HG02571 (cell line): Measurements from ENCODE around the gene VAC14.

ENCODE experiments used
- ATAC-seq: cut with Tn5 transposase; IDR thresholded peaks from one replicate; pipeline ENCODE4 v1.9.1; 2021; ENCODE audit warnings: mild to moderate bottlenecking, moderate library complexity; ENCODE audit not compliant: unreplicated experiment

Gene VAC14

DNA sequence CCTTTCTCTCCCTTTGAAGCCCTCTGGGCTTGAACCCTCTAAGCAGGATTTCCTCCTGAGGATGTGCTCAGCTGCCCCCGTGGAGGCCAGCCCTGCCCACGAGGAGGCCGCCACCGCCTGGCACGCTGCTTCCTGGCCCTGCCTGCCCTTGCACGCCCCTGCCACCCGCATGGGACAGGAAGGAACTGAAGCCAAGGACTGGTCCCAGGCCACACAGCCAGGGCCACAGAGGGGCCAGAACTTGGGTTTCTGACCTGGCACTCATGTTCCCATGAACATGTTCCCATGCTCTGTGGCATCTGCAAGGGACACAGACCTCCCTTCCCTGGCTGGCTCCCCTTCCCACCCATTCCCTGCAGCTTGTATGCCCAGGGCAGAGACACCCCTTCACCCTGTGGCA, 91.0 kb downstream of the VAC14 start:
- ATAC-seq = no peak

DNA sequence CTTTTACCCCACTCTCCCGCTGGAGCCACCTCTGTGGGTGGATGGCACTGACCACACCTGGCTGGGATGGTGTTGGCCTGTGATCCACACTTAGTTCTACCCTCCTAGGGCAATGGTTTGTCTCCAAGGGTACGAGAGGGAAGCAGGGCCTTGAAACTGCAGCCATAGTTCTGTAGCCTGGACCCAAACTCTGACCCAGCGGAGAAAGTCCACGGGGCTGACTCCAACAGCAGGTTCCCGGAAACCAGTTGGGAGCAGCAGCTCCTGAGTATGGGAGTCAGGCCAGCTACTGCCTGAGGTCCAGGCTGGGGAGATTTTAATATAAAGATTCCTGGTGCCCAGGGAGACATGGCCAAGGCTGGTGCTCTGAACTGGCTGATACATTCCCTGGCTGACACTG, 91.5 kb downstream of the VAC14 start:
- ATAC-seq = no peak

DNA sequence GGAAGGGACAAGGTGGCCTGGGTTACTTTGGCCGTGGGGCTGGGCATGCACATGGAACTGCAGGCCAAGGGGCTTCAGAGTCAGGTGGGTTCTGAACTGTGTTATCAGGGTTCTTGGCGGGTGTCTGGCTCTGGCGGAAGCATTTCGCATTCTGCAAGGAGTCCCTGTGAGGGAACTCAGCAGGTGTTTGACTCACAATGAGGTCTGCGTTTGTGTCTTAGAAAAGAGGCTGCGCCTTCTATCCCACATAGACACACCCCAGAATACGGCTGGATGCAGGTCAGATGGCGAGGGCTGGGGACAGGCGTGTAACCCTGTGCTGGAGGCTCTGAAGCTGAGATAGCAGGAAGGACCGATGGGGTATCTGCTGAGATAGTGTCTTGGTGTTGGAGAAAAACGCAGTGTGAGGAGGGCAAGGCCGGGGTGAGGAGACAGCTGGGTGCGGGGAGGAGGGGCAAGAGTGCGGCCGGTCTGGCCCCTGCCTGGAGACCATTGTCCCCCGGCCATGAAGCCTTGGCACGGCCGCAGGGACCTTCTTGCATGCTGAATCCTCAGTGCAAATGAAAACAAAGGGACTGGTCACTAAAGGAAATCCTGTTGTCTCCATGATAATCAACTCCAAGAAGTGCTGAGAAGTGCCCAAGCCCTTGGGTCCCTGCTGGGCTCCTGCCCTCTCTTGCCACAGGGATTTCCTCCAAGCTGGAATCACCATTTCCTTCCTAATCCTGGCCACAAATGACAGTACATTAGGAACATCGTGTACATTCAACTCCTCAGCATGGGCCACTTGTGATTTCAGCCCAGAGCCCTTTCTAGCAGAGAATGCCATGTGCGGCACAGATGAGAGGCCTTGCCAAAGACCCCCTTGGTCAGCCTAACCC, 92.4 kb downstream of the VAC14 start:
- ATAC-seq = no peak

DNA sequence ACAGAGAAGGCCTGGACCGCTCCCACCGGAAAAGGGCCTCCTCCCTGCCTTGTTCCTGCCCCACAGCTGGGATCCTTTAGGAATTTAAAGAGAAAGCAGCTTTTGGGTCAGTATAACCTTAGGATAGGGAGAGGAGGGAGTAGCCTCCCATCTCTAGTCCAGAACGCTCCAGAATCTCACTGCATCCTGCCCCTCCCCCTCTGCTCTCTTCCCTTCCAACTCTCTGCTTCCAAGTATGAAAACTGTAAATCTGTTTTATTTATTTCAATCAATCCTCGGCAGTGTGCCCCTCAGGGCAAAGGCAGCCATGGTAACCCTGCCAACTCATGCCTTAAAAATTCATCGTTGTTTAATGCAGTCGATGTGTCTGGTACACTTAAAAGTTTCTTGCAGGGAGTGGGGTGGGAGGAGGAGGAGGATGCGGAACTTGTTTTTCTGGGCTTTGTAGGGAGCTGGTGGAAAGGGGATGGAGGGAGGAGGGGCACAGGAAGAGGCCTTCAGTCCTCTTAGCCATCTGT, 94.0 kb downstream of the VAC14 start:
- no peak for ATAC-seq

DNA sequence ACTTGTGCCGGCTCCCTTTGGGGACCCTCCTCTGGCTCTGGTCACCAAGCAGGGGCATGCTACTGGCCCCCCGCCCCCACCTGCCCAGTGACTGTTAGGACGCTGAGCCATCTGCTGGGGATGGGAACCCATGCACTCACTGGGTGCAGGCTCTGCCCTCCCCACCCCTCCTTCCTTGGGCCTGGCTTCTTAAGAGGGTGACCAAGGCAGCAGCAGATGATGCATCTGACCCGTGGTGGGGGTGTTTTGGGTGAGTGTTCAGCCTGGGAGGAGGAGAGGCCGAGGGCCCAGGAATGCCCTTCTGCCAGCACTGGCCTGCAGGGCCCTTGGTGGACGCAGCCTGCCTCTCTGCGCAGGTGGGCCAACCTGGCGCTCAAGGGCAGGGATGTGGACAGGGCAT, 95.9 kb downstream of the VAC14 start:
- no peak for ATAC-seq

DNA sequence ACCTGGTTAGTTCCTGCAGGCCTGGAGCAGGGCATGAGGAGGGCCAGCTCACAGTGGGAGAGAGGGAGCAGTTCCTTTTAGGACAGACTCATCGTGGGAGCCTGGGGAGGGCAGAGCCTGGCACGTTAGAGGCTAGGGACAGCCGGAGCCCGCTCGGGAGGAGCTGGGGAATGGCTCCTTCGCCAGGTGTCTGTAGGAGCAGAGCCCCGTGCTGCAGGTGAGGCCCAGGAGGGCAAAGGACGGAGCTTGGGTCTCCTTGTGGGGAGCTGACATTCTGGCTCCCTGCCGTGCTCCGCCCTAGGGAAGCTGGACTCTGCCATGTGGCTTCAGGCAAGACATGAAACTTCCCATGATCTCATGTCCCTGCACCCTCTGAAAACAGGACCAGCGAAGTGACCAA, 96.4 kb downstream of the VAC14 start:
- ATAC-seq = no peak

DNA sequence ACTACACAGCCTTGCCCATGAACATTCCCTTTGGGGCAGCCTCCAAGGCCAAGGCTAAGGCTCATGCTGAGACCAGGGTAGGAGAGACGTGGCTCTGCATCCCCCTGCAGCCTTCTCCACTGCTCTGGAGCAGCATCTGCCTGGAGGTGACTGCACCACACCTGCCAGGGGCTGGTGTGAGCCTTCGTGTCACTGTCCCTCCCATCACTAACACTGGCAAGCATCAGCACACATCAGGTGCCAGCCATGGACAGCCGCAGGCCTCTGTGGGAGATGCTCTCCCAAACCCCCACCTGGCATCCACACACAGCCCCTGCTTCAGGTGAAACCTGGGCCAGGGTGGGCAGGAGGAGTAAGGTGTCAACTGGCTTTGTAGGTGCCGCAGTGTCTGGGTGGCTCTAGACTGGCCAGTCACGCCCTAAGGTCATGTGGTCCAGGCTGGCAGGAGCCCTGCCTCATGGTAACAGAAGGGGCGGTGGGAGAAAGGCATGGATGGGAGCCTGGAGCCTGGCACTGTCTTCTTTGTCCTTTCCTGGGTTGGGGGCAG, 97.0 kb downstream of the VAC14 start:
- ATAC-seq = no peak

DNA sequence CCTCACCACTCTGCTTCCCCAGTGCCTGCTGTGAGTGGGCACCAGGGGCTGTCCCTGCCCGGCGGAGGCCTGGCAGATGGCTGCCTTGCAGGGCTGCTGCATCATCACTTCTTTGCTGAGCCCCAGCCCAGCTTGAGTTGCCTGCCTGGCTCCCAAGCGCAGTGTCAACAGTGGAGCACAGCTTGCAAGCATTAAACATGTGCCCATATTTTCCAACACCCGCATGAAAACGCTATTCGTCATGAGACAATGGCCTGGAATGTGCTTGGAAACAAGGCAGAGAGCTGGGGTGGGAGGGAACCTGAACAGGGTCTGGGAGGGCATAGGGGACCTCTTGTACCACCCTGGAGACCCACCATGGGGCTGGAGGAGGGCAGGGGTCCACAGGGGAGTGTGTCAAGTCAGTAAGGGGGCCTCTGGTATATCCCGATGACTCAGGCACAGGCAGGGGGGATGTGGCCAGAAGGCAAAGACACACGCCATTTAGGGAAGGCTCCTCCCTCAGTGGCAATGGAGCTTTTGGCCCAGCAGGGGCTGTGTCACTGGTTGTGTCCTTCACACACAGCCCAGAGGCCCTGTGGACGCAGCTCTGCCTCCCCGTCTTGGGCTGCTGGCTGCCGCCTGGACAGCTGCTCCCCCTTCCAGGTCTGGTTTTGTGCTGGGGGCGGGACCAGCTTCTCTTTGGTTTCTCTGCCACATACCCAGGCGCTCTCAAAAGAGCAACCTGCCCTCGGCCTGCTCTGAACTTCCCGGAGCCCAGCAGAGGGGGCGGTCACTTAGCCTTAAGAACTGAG, 97.7 kb downstream of the VAC14 start:
- ATAC-seq = no peak

DNA sequence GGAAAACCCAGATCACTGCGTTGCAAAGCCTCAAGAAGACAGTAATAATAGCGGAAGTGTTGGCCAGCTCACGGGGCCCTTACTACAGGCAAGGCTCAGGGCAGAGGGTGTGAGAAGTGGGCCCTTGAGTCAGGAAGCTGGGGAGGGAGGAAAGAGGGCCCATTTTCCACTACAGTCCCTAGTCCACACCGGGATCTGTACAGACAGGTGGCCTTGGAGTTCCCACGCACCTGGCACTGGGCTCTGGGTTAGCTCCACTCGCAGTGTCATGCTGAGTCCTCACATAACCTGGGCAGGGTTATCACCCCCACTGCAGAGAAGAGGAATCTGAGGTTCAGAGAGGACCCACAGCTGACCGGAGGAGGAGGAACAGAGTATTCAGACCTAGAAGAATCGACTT, 98.3 kb downstream of the VAC14 start:
- ATAC-seq = no peak

DNA sequence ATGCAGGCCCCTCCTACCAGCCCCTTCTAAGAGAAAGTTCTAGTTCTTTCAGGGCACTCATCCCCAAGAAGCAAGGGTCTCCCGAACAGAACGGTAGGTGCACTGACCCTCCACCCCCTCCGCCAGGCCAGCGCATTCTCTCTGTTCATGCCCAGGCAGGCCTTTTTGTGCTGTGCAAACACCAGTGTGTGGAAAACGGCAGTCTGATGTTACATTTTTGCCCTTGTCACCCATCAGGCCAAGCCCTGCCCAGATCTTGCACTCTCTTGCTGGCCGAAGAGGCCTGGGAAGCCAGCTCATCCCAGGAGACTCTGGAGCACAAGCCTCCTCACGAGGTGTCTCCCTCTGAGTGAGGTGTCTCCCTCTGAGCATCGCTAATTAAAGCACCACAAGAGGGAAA, 99.0 kb downstream of the VAC14 start:
- ATAC-seq = no peak

DNA sequence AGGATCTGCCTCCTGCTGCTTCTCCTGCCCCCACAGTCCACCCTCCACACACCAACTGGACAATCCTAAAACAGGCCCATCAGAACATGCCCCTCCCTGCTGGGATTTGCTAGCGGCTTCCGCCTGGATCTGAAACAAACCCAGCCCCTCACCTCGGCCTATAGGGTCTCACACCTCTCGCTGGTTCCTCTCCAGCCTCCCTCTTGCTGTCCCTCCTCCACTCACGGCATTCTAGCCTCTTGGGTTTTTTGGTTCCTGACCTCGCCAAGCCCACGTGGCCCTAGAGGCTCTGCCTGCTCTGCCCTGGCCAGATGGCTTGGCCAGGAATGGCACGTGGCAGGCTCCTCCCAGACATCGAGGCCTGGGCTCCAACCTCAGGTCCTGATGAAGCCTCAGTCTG, 99.4 kb downstream of the VAC14 start:
- no peak for ATAC-seq

DNA sequence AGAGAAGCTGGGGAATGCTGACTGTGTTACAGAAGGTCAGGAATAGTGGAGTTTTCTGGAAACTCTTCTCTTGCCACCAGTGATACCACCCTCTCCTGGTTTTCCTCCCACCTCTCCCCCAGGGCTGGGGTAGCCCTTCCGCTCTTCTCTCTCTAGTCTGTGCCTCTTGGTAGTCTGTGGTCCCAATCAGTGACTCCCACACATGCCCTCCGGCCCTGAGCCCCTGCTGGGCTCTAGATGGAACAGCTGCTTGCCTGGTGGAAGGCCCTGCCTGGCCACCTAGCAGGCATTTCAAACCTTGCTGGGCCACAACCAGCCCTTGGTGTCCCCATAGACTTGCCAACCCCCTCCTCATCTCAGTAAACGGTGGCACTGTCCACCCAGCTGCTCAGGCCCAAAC, 99.9 kb downstream of the VAC14 start:
- ATAC-seq = no peak

DNA sequence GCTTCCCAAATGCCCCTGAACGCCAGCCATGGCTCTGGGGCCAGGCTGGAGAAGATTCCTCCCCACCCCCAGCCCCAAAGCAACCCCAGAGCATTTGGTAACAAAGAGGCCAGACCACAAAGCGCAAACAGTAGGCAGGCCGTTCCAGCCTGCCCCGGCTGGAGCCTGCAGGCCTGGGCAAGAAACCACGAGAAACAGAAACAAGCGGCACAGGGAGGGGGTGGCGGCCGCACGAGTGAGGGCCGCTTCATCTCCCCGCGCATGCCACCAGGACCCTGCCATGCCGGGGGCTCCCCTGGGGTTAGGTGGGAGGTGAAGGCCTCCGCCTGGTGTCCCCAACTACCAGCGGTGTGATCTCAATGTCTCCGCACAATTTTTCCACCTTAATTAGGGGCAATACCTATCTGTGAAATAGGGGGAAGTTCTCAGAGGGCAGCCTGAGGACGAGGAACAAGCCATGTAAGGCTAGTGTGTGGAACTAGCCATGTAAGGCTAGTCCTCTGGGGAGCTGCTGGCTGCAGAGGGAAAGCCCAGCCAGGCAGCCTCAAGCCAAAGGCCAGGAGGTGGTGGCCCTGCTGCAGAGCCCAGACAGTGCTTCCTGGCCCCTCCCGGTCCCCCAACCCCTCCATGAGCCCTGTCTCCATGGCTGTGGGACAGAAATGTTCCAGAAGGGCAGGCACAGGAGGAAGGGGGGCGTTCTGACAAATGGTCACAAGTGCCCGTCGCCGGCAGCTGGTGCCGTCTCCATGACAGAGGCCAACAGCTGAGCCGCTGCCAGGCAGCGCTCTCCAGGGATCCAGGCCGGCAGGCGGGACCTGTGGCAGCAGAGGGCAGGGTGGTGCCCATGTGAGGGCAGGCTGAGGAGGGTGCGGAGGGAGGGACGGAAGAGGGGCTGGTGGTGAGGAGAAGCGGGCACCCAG, 100.6 kb downstream of the VAC14 start:
- ATAC-seq = no peak

DNA sequence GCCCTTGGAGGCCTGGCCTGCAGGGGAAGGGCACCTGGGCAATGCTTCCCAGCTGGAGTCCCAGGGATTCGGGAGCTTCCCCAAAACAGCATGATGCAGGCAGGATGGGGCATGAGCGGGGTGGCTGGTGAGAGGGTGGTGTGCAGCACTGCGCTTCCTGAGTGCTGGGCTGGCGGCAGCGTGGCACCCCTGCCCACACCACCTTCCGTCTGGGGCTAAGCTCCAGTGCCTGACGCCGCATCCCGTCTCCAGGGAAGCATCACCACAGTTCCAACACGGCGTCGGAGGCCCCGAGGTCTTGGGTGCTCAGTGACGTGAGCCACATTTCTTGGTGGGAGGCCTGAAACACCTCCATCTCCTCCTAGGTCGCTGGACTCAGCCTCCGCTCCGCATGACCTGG, 101.3 kb downstream of the VAC14 start:
- ATAC-seq = no peak

DNA sequence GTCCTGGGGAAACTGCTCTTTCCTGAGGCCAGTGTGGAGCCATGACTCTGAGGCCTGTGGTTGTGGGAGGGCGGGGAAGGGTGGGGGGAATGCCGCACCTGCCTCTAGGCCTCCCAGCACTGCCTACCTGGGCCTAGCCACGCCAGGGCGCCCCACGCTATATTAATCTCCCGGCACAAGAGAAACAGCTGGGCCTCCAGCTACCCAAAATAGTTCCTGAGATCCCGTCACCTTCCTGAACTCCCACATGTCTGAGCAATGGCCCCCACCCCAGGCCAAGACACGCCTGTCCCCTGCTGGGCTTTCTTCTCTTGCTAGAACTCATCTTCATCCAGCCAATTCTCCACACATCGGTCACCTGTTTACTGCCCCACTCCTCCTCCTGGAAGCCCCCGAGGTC, 102.1 kb downstream of the VAC14 start:
- ATAC-seq = no peak

DNA sequence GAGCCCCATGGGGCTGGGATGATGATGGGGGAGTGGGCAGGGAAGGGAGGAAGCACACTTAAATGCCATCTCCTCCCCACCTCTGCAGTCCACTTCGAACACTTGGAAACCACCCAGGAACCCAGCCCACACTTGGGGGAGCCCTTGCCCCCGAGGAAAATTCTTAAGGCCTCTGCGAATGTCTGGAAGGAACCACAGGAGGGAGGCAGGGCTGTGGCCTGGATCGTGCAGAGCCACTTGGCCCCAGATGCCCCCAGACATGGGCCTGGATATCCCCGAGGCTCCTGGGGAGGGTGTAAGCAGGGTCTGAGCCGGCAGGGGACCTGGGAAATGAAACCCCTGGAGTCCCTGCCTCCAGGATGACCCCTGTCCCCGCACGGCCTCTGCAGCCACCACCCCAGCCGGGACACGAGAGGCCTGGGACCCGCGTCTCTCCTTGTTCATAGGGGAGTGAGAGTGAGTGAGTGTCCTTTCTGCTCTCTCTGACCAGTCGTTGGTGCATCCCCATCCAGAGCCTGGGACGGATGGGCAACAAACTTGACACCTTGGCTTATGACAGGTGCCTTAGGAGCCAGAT, 103.3 kb downstream of the VAC14 start:
- no peak for ATAC-seq

DNA sequence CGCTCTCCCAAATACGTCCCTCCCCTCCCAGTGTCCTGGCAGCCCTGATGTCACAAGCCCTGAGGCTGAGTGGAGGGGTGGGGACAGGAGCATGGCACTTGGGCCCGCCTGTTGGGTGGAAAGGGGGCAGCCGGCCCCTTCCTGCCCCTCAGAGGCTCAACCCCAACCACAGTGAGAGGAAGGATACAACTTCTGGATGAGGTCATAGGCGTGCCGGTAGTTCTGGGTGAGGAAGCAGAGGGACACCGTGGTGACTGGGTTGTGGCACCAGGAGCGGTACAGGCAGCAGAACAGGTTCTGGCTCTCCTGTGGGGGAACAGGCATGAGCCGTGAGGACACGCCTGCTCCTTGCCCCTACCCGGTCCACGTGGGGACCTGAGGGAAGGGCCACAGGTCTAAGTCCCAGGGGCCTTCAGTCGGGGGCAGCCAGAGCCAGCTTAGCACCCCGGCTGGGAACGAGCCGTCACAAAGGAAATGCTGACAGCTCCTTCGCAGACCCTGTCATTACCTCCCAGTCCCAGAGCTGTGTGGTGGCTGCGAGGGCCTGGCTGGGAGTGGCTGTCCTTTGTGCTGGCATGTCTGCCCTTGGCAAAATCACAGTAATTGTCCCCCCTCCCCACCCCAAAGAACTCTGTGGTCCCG, 103.9 kb downstream of the VAC14 start:
- ATAC-seq = no peak

DNA sequence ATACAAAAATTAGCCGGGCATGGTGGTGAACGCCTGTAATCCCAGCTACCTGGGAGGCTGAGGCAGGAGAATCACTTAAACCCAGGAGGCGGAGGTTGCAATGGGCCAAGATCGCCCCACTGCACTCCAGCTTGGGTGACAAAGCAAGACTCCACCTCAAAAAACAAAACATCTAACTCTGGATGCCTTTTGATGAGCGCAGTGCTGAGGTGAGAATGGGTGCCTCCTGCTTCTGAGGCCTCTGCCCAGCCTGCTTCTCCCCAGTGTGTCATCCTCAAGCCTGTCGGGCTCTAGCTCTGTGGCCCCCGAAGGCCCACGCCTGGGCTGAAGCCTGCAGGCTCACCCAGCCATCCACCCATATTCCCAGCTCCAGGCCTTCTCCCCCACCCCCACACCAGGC, 104.6 kb downstream of the VAC14 start:
- ATAC-seq = no peak

DNA sequence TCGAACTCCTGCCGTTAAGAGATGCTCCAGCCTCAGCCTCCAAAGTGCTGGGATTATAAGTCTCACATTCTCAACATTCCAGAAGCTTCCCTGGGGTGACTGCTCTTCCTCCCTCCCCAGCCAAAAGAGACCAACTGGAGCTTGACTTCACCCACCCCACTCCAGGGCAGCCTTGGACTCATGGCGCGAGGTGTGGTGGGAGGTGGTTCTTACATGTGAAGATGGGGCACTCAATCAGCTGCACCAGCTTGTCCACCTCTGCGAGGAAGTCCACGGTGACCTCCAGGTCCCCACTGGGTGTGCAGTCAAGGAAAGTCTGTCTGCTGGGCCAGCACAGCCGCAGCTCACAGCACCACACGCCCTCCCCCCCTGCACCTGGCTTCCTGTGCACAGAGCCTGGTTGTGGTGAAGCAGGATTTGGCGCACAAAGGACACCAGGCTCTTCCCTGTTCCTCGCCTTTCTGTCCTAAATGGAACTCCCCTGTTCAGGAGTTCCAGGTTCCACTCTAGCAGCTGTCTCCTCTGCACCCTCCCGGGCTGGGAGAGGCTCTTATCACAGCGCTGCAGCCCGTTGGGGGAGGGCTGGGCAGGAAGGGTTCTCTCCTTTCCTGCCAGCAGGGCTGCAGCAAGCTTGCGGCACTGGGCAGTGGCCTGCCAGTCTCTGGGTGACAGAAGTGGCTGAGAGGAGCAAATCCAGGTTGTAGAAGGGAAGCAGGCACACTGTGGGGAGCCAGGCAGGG, 105.5 kb downstream of the VAC14 start:
- ATAC-seq = no peak
